ENCODE measurements around the gene ATP1A3. TPM values are rescaled to one million over a fixed set of nuclear protein-coding genes. Genes with fewer than 3 reads are reported as not detected.

ATP1A3 gene
- total and polyA plus RNA-seq, 11 donors: 48.3 to 414 (median 226) TPM

DNA sequence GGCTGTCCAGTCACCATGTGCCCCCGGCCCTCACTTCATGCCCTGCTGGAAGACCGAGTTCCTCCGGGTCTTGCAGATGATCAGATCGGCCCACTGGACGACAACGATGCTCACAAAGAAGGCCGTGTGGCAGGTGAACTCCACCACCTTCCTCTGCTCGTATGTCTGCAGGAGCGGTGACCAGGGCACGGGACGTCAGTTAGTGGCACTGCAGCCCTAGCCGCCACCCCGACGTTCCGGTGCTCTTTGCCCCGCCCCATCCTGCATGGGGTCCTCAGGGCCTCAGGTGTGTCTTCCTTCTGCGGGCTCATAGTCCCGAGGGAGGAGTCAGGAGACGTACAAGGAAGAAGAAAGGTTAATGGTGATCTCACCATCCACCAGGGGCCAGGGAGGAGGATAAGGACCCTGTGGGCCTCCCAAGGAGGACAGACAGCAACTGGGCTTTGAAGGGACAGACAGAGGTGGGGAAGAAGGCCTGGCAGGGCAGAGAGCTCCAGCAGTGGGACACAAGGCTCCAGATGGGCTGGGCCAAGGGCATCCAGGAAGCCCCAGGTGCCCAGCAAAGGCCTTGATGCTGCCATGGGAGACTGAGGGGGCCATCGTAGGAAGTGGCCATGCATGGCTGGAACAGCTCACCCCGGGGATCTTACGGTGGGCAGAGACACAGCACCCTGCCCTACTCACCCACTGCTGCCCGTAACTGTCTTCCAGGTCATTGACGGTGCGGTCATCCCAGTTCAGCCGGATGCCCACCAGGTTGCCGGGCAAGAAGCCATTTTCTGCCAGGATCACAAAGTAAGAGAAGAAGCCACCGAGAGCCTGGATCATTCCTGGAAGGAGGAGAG, 25.1 kb downstream of the ATP1A3 start:
- intact Hi-C loops (cut with DNase I): no loop called here
- H3K9me3 ChIP-seq: no peaks in the 10 kb centered on the region
- DNase-seq (no peak), ATAC-seq (no peak)
- peaks cover 0 to 66% (median 19%) of the 10 kb centered on the region in 9 donors for H3K36me3 ChIP-seq
- no peak overlapping the region for H3K27ac ChIP-seq
- no peak overlapping the region for H3K4me3 ChIP-seq
- 81 to 83% (median 83%) methylated on average over 27 to 28 of the region's 28 CpGs for WGBS, 4 donors
- TF ChIP-seq POLR2A (IDR thresholded peaks at IDR 0.05): no peak
- no peak for TF ChIP-seq CTCF (IDR thresholded peaks at IDR 0.05)
- no peaks in the 10 kb centered on the region for H3K4me1 ChIP-seq
- H3K27me3 ChIP-seq: no peaks in the 10 kb centered on the region

DNA sequence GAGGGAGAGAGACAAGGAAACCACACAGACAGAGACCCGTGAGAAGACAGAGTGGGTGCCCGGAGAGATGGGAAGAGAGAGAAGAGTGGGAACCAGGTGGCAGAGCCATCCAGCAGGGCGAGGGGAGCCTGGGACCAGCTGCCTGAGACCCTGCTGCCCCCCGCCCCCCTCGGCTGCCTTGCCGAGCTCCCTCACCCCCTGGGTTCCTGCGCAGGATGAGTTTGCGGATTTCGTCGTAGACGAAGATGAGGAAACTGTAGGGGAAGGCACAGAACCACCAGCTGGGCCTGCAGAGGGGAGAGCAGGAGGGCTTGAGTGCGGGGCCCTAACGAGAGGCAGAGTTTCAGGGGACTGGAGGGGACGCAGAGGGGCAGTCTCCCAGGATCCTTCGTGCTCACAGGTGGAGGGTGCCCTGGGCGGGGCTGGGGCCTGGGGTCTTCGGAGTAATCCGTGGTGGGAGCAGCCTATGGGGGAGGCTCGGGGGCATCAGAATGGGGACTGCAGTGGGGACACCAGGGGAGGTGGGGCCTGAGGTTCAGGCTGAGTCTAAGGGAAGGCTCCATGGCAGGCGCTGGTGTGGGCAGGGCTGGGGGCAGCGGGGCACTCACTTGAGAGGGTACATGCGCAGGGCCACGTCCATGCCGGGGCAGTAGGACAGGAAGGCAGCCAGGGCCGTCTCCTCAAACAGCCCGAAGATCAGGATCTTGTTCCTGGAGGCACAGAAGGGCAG, 26.8 kb downstream of the ATP1A3 start:
- Histone ChIP-seq H3K4me1 (no peaks in the 10 kb centered on the region), H3K27me3 (no peaks in the 10 kb centered on the region), H3K4me3 (no peak overlapping the region), H3K27ac (no peak overlapping the region), H3K36me3 (peaks cover 0 to 58% (median 14%) of the 10 kb centered on the region in 9 donors), H3K9me3 (no peaks in the 10 kb centered on the region)
- intact Hi-C loops (cut with DNase I): no loop called here
- TF ChIP-seq CTCF (IDR thresholded peaks at IDR 0.05) (no peak), POLR2A (IDR thresholded peaks at IDR 0.05) (no peak)
- no peak for DNase-seq
- WGBS, 4 donors: 68 to 78% (median 76%) methylated on average over 26 of the region's 26 CpGs
- peak in 2 of 4 donors; percentile 1 to 19 for ATAC-seq

DNA sequence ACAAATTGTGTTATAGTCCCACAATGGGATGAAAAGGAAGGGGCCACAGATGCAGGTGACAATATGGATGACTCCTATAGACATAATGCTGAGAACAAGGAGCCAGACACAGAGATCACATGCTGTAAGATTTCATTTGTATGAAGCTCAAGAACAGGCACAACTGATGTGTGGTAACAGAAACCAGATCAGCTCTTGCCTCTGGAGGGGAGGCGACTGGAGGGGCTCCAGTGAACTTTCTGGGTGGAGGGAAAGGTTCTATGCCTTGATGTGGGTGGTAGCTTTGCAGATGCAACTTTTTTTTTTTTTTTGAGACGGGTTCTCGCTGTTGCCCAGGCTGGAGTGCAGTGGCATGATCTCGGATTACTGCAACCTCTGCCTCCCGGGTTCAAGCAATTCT, 28.9 kb downstream of the ATP1A3 start:
- DNase-seq: no peak
- Histone ChIP-seq H3K4me3 (no peak overlapping the region), H3K36me3 (peaks cover 0 to 39% (median 10%) of the 10 kb centered on the region in 9 donors), H3K4me1 (no peaks in the 10 kb centered on the region), H3K27ac (no peak overlapping the region), H3K9me3 (no peaks in the 10 kb centered on the region), H3K27me3 (no peaks in the 10 kb centered on the region)
- no peak for ATAC-seq
- TF ChIP-seq CTCF (IDR thresholded peaks at IDR 0.05) (no peak), POLR2A (IDR thresholded peaks at IDR 0.05) (no peak)
- 72 to 79% (median 75%) methylated on average over 5 of the region's 5 CpGs for WGBS, 4 donors
- intact Hi-C loops (cut with DNase I): no loop called here

DNA sequence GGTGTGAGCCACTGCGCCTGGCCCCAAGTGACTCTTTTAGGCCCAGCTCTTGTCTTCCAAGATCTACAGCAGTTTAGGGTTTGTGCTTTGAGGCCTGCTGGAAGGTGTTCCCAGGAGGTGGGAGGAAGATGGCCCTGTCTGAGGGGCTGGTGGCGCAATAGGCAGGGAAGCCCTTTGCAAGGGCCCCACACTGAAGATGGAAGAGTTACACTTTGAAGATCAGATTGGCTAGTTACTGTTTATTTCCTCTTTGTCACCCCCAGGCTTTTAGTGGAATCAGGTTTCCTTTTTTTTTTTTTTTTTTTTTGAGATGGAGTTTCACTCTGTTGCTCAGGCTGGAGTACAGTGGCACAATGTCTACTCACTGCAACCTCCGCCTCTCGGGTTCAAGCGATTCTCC, 33.1 kb downstream of the ATP1A3 start:
- DNase-seq: no peak
- H3K4me1 ChIP-seq: peaks cover 3 to 28% (median 17%) of the 10 kb centered on the region in 12 donors
- ATAC-seq: no peak
- 96 to 100% (median 97%) methylated on average over 4 to 5 of the region's 5 CpGs for WGBS, 4 donors
- no peaks in the 10 kb centered on the region for H3K27me3 ChIP-seq
- H3K9me3 ChIP-seq: no peaks in the 10 kb centered on the region
- intact Hi-C loops (cut with DNase I): no loop called here
- H3K27ac ChIP-seq: no peak overlapping the region
- H3K36me3 ChIP-seq: peaks cover 0 to 13% (median 2%) of the 10 kb centered on the region in 9 donors
- no peak overlapping the region for H3K4me3 ChIP-seq
- TF ChIP-seq POLR2A (IDR thresholded peaks at IDR 0.05) (no peak), CTCF (IDR thresholded peaks at IDR 0.05) (no peak)

Measured in heart left ventricle (tissue), 16 donors.